Lower leg skin (tissue), 3 donors: ENCODE data around the gene MME.

Experiments
- POLR2A ChIP-seq, 2 donors: fragments of 450-650 bp; IDR thresholded peaks; one replicate each; pipeline ENCODE4 v1.6.1; 2016 to 2017; ENCODE audit warnings: antibody characterized with exemption in 2 of 2, mild to moderate bottlenecking in 1 of 2, moderate library complexity in 1 of 2
- TF ChIP-seq, protein P1 (sequence below), 3 donors: fragments of 450-650 bp; IDR thresholded peaks; one replicate each; pipeline ENCODE4 v1.5.1; 2016; ENCODE audit warnings: antibody characterized with exemption in 3 of 3, mild to moderate bottlenecking in 3 of 3, moderate library complexity in 2 of 3

DNA sequence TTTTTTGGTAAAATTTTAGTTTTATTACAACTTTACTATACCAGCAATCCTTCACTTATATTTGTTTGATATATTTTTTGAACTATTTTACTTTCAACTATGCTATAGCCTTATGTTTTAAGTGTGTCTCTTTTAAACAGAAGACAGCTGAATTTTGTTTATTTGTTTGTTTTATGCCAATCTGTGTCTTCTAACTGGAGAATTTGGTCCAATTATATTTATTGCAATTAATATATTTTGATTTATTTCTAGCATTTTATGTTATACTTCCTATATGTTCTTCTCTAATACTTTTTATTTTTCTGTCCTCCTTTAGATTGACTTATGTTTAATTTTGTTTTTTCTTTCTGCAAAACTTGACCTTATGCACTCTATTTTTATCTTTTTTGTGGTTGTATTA lies 4.9 kb upstream of the MME start:
- TF ChIP-seq, protein P1, sequence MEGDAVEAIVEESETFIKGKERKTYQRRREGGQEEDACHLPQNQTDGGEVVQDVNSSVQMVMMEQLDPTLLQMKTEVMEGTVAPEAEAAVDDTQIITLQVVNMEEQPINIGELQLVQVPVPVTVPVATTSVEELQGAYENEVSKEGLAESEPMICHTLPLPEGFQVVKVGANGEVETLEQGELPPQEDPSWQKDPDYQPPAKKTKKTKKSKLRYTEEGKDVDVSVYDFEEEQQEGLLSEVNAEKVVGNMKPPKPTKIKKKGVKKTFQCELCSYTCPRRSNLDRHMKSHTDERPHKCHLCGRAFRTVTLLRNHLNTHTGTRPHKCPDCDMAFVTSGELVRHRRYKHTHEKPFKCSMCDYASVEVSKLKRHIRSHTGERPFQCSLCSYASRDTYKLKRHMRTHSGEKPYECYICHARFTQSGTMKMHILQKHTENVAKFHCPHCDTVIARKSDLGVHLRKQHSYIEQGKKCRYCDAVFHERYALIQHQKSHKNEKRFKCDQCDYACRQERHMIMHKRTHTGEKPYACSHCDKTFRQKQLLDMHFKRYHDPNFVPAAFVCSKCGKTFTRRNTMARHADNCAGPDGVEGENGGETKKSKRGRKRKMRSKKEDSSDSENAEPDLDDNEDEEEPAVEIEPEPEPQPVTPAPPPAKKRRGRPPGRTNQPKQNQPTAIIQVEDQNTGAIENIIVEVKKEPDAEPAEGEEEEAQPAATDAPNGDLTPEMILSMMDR (IDR thresholded peaks at IDR 0.05) = no peak
- no peak for TF ChIP-seq POLR2A (IDR thresholded peaks at IDR 0.05)
